Kidney (tissue), 14 donors: ENCODE data around the gene ISM1. TPM values are rescaled to one million over a fixed set of nuclear protein-coding genes. Genes with fewer than 3 reads are reported as not detected.

Source experiments
- DNase-seq, 5 donors: peaks; one replicate each; pipeline ENCODE4 v3.0.0-alpha.2; 2013 to 2020
- FAIRE-seq: peaks from 2 replicates; lab custom pipeline; 2012; peaks lifted over from hg19 to GRCh38; lab: Jason Lieb, UNC
- H3K27ac ChIP-seq, 2 donors: one replicate each; pipeline ENCODE4 v1.7.0; 2013; ENCODE audit warnings: low read depth in 2 of 2, low read length in 2 of 2, inconsistent platforms in 1 of 2
- H3K27me3 ChIP-seq: one replicate; pipeline ENCODE4 v1.7.1; 2013; ENCODE audit warnings: low read length, inconsistent platforms; ENCODE audit not compliant: control insufficient read depth, insufficient read depth
- H3K36me3 ChIP-seq, 3 donors: one replicate each; pipeline versions ENCODE4 v1.7.0 to v1.7.1; 2013; ENCODE audit warnings: low read length in 3 of 3, control low read depth in 1 of 3, inconsistent platforms in 1 of 3; ENCODE audit not compliant: insufficient read depth in 3 of 3, control insufficient read depth in 2 of 3
- H3K4me1 ChIP-seq, 3 donors: one replicate each; pipeline versions ENCODE4 v1.7.0 to v1.7.1; 2013; ENCODE audit warnings: low read length in 3 of 3, inconsistent platforms in 1 of 3, low read depth in 1 of 3; ENCODE audit not compliant: control insufficient read depth in 2 of 3, insufficient read depth in 2 of 3
- H3K4me3 ChIP-seq, 3 donors: one replicate each; pipeline versions ENCODE4 v1.7.0 to v1.8.1; 2013; ENCODE audit warnings: low read length in 3 of 3, control low read depth in 1 of 3, inconsistent platforms in 1 of 3
- H3K9ac ChIP-seq, 3 donors: one replicate each; pipeline versions ENCODE4 v1.7.0 to v1.7.1; 2013; ENCODE audit warnings: low read length in 3 of 3, control low read depth in 1 of 3, inconsistent platforms in 1 of 3
- H3K9me3 ChIP-seq, 3 donors: one replicate each; pipeline versions ENCODE4 v1.7.0 to v1.7.1; 2013; ENCODE audit warnings: low read length in 3 of 3, control low read depth in 1 of 3, inconsistent platforms in 1 of 3; ENCODE audit not compliant: control insufficient read depth in 2 of 3, insufficient read depth in 1 of 3
- intact Hi-C: fragments of 100-400 bp; cut with DNase I; formaldehyde crosslinking; loops from one replicate; pipeline ENCODE4 v1.11.1; 2022
- polyA plus RNA-seq: library from polyadenylated mRNA; stranded (reverse); fragments of 350-450 nt; fragmentation: Illumina TruSeq; extraction: RNeasy Lipid Tissue Mini Kit (QIAGEN cat#74804); gene quantifications from one replicate; pipeline ENCODE4 v1.2.3, GENCODE V29; 2014; ENCODE audit warnings: low read depth, low replicate concordance; ENCODE audit not compliant: insufficient read depth
- total RNA-seq: library from RNA; stranded (reverse); fragmentation: NEBNext Ultra II Directional; extraction: Animal tissue kit (Norgen Biotek cat#: 25700); gene quantifications from one replicate; pipeline ENCODE4 v1.2.1, GENCODE V29; 2021
- TF ChIP-seq, protein P1 (sequence below): IDR thresholded peaks from 3 replicates; pipeline ENCODE4 v1.5.1; 2012; ENCODE audit warnings: mild to moderate bottlenecking, moderate library complexity, borderline replicate concordance; ENCODE audit not compliant: insufficient read depth; ENCODE audit errors: extremely low read depth
- donor health status: control.
- donor health status: control.
- donor health status: control.
- donor health status: control.
- donor health status: control.
- donor health status: DM: yes; HTN: yes; CAD: no.
- donor health status: Normal renal cell carcinoma (clear cell type).

Gene ISM1
- total and polyA plus RNA-seq, 2 donors from 2014 or later, result 2.0 to 2.6 TPM

DNA sequence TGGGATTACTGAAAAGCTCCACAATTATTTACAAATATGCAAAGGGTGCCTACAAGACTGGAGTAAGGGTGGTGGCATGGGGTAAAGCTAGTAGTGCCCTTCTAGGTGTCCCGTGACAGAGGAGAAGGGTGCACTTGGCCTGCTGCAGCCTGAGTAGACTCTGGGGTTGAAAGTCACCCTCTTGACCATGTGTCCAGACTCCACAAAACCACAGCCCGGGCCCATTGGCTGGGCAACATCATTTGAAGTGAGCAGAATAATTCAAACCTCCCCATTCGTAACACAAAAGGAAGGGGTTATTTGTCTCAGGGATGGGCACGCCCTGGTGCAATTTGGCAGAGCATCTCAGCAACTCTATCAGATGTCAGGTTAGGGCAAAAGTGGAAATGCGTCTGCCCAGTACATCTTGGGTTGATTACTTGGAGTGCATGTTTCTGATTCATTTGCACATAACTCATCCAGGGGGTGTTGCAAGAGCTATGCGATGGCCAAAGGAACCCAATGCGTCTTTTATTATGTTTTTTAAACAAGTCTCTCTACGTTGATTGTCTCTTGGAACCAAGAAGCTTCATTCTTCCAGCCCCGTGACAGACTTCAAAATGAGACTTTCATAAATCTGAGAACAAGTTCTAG, 56.7 kb downstream of the ISM1 start:
- Histone ChIP-seq H3K9me3 (no peaks in the 10 kb centered on the region), H3K27me3 (no peaks in the 10 kb centered on the region), H3K9ac (no peak overlapping the region), H3K36me3 (no peaks in the 10 kb centered on the region), H3K27ac (no peak overlapping the region), H3K4me1 (no peaks in the 10 kb centered on the region), H3K4me3 (no peak overlapping the region)
- intact Hi-C loops, result no loop called here
- TF ChIP-seq, protein P1, sequence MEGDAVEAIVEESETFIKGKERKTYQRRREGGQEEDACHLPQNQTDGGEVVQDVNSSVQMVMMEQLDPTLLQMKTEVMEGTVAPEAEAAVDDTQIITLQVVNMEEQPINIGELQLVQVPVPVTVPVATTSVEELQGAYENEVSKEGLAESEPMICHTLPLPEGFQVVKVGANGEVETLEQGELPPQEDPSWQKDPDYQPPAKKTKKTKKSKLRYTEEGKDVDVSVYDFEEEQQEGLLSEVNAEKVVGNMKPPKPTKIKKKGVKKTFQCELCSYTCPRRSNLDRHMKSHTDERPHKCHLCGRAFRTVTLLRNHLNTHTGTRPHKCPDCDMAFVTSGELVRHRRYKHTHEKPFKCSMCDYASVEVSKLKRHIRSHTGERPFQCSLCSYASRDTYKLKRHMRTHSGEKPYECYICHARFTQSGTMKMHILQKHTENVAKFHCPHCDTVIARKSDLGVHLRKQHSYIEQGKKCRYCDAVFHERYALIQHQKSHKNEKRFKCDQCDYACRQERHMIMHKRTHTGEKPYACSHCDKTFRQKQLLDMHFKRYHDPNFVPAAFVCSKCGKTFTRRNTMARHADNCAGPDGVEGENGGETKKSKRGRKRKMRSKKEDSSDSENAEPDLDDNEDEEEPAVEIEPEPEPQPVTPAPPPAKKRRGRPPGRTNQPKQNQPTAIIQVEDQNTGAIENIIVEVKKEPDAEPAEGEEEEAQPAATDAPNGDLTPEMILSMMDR, result no peak
- DNase-seq (no peak), FAIRE-seq (no peak)

DNA sequence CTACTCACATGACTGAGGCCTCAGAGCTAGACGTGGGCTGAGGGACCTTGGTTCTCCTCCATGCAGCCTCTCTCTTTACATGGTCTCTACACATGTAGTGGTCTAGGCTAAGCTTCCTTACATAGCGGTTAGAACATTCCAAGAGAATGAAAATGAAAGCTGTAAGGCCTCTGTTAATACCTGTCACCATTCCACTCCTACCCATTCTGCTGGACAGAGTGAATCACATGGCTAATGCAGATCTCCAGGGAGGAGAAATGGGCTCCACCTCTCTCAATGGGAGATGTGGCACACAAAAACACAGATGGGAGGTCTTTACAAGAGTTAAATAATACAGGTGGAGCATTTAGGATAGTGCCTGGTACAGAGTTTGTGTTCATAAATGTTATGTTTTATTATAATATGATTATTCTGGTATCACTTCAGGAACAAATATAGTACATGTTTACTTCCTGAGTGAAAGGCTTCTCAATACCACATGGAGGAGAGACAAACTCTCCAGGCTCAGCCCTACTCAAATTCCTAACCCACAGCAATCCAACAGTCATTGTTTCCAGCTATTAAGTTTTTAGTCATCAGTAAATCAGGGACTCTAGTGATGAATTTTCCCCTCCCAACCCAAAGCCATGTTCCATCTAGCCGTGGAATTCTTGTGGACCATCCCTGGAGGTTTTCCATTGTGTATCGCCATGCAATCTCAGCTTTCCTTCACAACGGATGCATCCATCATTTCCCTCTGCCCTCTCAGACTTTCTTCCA, 57.9 kb downstream of the ISM1 start:
- no peaks in the 10 kb centered on the region for H3K9me3 ChIP-seq
- DNase-seq (no peak), FAIRE-seq (no peak)
- H3K4me1 ChIP-seq, result no peaks in the 10 kb centered on the region
- H3K27ac ChIP-seq, result no peak overlapping the region
- TF ChIP-seq, protein P1, result no peak
- intact Hi-C loops, result no loop called here
- H3K27me3 ChIP-seq, result no peaks in the 10 kb centered on the region
- no peak overlapping the region for H3K9ac ChIP-seq
- no peak overlapping the region for H3K4me3 ChIP-seq
- H3K36me3 ChIP-seq, result no peaks in the 10 kb centered on the region

DNA sequence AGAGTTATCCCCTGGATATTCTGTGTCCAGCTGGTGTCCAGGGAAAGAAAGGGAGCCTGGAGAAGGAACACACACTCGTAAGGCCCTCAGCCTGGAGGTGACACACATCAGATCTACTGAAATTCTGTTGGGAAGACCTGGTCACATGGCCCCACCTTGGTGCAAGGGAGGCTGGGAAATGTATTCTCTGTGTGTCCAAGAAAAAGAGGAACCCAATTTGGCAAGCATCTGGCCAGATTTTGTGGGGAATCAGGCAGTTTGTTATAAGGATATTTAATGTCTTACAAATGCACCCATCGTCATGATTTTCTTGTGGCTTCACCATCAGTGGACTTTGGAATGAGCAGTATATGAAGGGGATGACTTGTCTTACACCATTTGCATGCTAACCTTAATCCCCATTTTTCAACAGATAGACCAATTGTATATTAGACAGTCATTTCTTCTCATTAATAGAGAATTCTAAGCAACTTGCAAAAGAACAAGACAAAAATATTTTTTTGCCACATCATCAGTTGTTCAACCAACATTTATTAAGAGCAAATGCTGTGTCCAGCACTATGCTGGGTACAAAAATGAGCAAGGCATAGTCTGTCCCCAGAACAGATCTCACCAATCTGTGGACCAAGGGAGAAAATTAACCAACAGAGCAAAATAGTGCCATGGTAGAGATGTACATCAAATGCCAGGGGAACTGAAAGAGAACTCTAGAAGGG, 59.7 kb downstream of the ISM1 start:
- TF ChIP-seq, protein P1, result no peak
- intact Hi-C loops, result no loop called here
- Histone ChIP-seq H3K36me3 (no peaks in the 10 kb centered on the region), H3K9ac (no peak overlapping the region), H3K4me3 (no peak overlapping the region), H3K4me1 (no peaks in the 10 kb centered on the region), H3K9me3 (no peaks in the 10 kb centered on the region), H3K27ac (no peak overlapping the region), H3K27me3 (no peaks in the 10 kb centered on the region)
- DNase-seq, result no peak
- no peak for FAIRE-seq
